ENCODE measurements around the gene FAF1. TPM values are rescaled to one million over a fixed set of nuclear protein-coding genes. Genes with fewer than 3 reads are reported as not detected.

FAF1 gene
- total RNA-seq, 1 experiment from 2014 or later: 73.2 TPM

DNA sequence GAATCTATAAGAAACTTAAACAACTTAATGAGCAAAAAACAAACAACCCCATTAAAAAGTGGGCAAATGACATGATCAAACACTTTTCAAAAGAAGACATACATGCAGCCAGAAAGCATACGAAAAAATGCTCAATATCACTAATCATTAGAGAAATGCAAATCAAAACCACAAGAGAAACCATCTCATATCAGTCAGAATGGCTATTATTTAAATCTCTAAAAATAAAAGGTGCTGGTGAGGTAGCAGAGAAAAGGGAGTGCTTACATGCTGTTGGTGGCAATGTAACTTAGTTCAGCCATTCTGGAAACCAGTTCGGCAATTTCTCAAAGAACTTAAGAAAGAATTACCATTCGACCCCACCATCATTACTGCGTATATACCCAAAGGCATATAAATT lies 147.7 kb downstream of the FAF1 start:
- Histone ChIP-seq H4K20me1 (ENCODE audit: insufficient read depth) (no peaks in the 10 kb centered on the region), H3K79me2 (ENCODE audit: insufficient read depth, low read length) (peaks cover 91% of the 10 kb centered on the region), H3K9me3 (ENCODE audit: control insufficient read depth in 1 of 2, insufficient read depth in 1 of 2, low read depth in 1 of 2, low read length in 2 of 2) (no peaks in the 10 kb centered on the region), H3K4me3 (replicated peaks in 1 of 2; ENCODE audit: low read depth in 1 of 2, low read length in 2 of 2) (no peak overlapping the region), H3K27me3 (ENCODE audit: insufficient read depth, low read length) (no peaks in the 10 kb centered on the region), H3K36me3 (ENCODE audit: control insufficient read depth in 1 of 2, insufficient read depth in 2 of 2, low read length in 2 of 2) (no peaks in the 10 kb centered on the region), H3K9me2 (ENCODE audit: insufficient read depth) (no peaks in the 10 kb centered on the region), H3K9ac (ENCODE audit: low read length) (no peak overlapping the region), H2AFZ (ENCODE audit: low read depth, low read length, poor library complexity, severe bottlenecking) (no peak overlapping the region), H3K4me2 (ENCODE audit: low read length) (no peak overlapping the region), H3K4me1 (ENCODE audit: control insufficient read depth in 1 of 2, insufficient read depth in 2 of 2, low read length in 2 of 2) (no peaks in the 10 kb centered on the region), H3K27ac (ENCODE audit: low read depth, low read length) (no peak overlapping the region)
- TF ChIP-seq SIN3A (IDR thresholded peaks at IDR 0.05; ENCODE audit: low read depth): no peak
- no peak for TF ChIP-seq ZFX (IDR thresholded peaks at IDR 0.05)
- TF ChIP-seq EZH2phosphoT487 (IDR thresholded peaks at IDR 0.05; ENCODE audit: borderline replicate concordance): no peak
- TF ChIP-seq POLR2A (IDR thresholded peaks at IDR 0.05; ENCODE audit: borderline replicate concordance, extremely low read depth, insufficient read depth, insufficient read length): no peak
- TF ChIP-seq SRF (IDR thresholded peaks at IDR 0.05; ENCODE audit: low read depth): no peak
- TF ChIP-seq, protein P1, sequence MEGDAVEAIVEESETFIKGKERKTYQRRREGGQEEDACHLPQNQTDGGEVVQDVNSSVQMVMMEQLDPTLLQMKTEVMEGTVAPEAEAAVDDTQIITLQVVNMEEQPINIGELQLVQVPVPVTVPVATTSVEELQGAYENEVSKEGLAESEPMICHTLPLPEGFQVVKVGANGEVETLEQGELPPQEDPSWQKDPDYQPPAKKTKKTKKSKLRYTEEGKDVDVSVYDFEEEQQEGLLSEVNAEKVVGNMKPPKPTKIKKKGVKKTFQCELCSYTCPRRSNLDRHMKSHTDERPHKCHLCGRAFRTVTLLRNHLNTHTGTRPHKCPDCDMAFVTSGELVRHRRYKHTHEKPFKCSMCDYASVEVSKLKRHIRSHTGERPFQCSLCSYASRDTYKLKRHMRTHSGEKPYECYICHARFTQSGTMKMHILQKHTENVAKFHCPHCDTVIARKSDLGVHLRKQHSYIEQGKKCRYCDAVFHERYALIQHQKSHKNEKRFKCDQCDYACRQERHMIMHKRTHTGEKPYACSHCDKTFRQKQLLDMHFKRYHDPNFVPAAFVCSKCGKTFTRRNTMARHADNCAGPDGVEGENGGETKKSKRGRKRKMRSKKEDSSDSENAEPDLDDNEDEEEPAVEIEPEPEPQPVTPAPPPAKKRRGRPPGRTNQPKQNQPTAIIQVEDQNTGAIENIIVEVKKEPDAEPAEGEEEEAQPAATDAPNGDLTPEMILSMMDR (IDR thresholded peaks at IDR 0.05 in 2 of 3, conservative IDR thresholded peaks at IDR 0.05 in 1 of 3; ENCODE audit: borderline replicate concordance in 1 of 3, insufficient read depth in 1 of 3, low read depth in 2 of 3, low read length in 2 of 3): no peak
- TF ChIP-seq ELF1 (IDR thresholded peaks at IDR 0.05; ENCODE audit: borderline replicate concordance, low read depth): no peak
- no peak for TF ChIP-seq YY1 (IDR thresholded peaks at IDR 0.05; ENCODE audit: extremely low read depth, insufficient replicate concordance, low read depth, low read length)
- no peak for TF ChIP-seq EGR1 (IDR thresholded peaks at IDR 0.05; ENCODE audit: low read depth)
- TF ChIP-seq EZH2 (IDR thresholded peaks at IDR 0.05): no peak
- TF ChIP-seq ZNF274 (IDR thresholded peaks at IDR 0.05; ENCODE audit: low read depth, low read length): no peak
- no peak for TF ChIP-seq CBX3 (IDR thresholded peaks at IDR 0.05; ENCODE audit: low read depth)
- TF ChIP-seq CEBPB (IDR thresholded peaks at IDR 0.05; ENCODE audit: low read depth): no peak
- TF ChIP-seq, protein P2, sequence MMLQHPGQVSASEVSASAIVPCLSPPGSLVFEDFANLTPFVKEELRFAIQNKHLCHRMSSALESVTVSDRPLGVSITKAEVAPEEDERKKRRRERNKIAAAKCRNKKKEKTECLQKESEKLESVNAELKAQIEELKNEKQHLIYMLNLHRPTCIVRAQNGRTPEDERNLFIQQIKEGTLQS (IDR thresholded peaks at IDR 0.05): no peak
- RAD21 ChIA-PET (ENCODE audit: low non-redundant PET in 1 of 2, low total read pairs in 2 of 2, uncharacterized antibody in 2 of 2, unreplicated experiment in 2 of 2): no interaction called here
- intact Hi-C loops (cut with micrococcal nuclease): no loop called here
- no peak for ATAC-seq
- POLR2A ChIA-PET: no interaction called here
- no TSS peak for BruUV-seq (replicated peaks)
- CTCF ChIA-PET: no interaction called here
- DNase-seq (ENCODE audit: low read depth, low spot score): no peak
